ENCODE results near the gene ZNF865. TPM values are rescaled to one million over a fixed set of nuclear protein-coding genes. Genes with fewer than 3 reads are reported as not detected.

Gene ZNF865
- total and polyA plus RNA-seq, 10 of the 15 experiments (the other 5 are each of a cell fraction or from before 2014, with no cell fraction given), result 0.02 to 18.3 (median 0.90) TPM

DNA sequence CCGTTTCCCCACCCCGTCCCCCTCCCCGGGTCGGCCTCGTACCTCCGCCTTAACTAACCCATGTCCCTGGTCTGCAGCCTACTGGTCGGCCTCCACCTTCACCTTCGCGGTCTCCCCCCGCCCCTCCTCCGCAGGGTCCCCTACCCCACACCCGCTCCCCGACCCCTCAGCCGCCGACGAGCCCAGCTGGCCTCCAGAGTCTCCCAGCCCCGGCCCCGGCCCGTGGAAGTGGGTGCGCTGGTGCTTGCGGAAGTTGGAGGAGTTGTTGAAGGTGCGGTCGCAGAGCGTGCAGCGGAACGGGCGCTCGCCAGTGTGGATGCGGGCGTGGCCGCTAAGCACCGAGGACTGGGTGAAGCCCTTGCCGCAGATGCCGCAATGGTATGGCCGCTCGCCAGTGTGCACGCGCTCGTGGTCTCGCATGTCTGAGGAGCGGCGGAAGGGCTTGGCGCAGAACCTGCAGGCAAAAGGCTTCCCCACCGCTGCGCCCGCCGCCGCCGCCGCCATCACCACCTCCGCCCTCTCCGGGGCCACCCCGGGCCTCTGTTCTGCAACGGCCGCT, 16.3 kb downstream of the ZNF865 start:
- Histone ChIP-seq H3K4me1 (ENCODE audit: control insufficient read depth, insufficient read depth, low read length) (peaks cover 9% of the 10 kb centered on the region; the same call in 1 of the 2 replicates), H2AFZ (ENCODE audit: control insufficient read depth, low read depth, low read length) (no peak overlapping the region), H3K27me3 (replicated peaks in 1 of 2; ENCODE audit: control insufficient read depth in 2 of 2, insufficient read depth in 2 of 2, low read length in 1 of 2) (no peaks in the 10 kb centered on the region), H3K36me3 (ENCODE audit: control insufficient read depth in 2 of 2, insufficient read depth in 2 of 2, low read length in 1 of 2) (peaks cover 0 to 3% of the 10 kb centered on the region in 2 experiments; a peak in 2 of 4 replicates), H3K79me2 (ENCODE audit: control insufficient read depth, insufficient read depth, low read length) (no peaks in the 10 kb centered on the region), H3K4me3 (no peak overlapping the region), H4K20me1 (ENCODE audit: control insufficient read depth, insufficient read depth) (no peaks in the 10 kb centered on the region), H3K4me2 (ENCODE audit: control insufficient read depth, insufficient read depth) (no peak overlapping the region), H3K9ac (ENCODE audit: control insufficient read depth, insufficient read depth, low read length) (no peak overlapping the region), H3K9me3 (replicated peaks; ENCODE audit: control insufficient read depth, insufficient read depth, low read length) (no peaks in the 10 kb centered on the region; the same call in 1 of the 3 replicates), H3K27ac (ENCODE audit: control insufficient read depth, insufficient read depth) (no peak overlapping the region)
- in situ Hi-C loops (cut with MboI), result no loop called here
- no TSS peak for BruUV-seq (replicated peaks)
- FAIRE-seq (no peak), ATAC-seq (no peak), DNase-seq (ENCODE audit: low read depth, low spot score) (no peak)
- ChIA-PET CTCF (interaction anchor here (7.9 kb wide), 1 partner anchor 16 kb away, joined by 76 read pairs; the partner anchor contains the start of gene ZNF865), RAD21 (ENCODE audit: unreplicated experiment) (no interaction called here), SMC1A (ENCODE audit: uncharacterized antibody, unreplicated experiment) (no interaction called here), POLR2A (no interaction called here)
- intact Hi-C loops (cut with micrococcal nuclease; ENCODE audit: unreplicated experiment), result no loop called here
- WGBS (ENCODE audit: insufficient coverage, insufficient replicate concordance, low lambda C conversion rate, missing lambda C conversion rate), result 97% methylated on average over 18 of the region's 55 CpGs
- no peak for TF ChIP-seq TCF3 (IDR thresholded peaks at IDR 0.05; ENCODE audit: borderline replicate concordance, insufficient read depth, low read depth, low read length)
- no peak for TF ChIP-seq ZNF592 (IDR thresholded peaks at IDR 0.05)
- TF ChIP-seq FOS (IDR thresholded peaks at IDR 0.05; ENCODE audit: borderline replicate concordance, extremely low read depth, insufficient read length), result no peak
- TF ChIP-seq SIN3A (IDR thresholded peaks at IDR 0.05; ENCODE audit: low read depth, low read length), result no peak
- no peak for TF ChIP-seq KDM1A (IDR thresholded peaks at IDR 0.05; ENCODE audit: borderline replicate concordance)
- no peak for TF ChIP-seq NFYA (IDR thresholded peaks at IDR 0.05; ENCODE audit: borderline replicate concordance, low read depth, low read length)
- no peak for TF ChIP-seq SREBF1 (IDR thresholded peaks at IDR 0.05; ENCODE audit: low read length)
- no peak for TF ChIP-seq ASH2L (IDR thresholded peaks at IDR 0.05; ENCODE audit: borderline replicate concordance, low read depth)
- no peak for TF ChIP-seq TCF12 (IDR thresholded peaks at IDR 0.05; ENCODE audit: low read depth, low read length)
- TF ChIP-seq, protein P1, sequence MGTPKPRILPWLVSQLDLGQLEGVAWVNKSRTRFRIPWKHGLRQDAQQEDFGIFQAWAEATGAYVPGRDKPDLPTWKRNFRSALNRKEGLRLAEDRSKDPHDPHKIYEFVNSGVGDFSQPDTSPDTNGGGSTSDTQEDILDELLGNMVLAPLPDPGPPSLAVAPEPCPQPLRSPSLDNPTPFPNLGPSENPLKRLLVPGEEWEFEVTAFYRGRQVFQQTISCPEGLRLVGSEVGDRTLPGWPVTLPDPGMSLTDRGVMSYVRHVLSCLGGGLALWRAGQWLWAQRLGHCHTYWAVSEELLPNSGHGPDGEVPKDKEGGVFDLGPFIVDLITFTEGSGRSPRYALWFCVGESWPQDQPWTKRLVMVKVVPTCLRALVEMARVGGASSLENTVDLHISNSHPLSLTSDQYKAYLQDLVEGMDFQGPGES (IDR thresholded peaks at IDR 0.05), result no peak
- TF ChIP-seq CUX1 (IDR thresholded peaks at IDR 0.05; ENCODE audit: insufficient replicate concordance, low read depth, low read length), result no peak
- TF ChIP-seq MEF2A (IDR thresholded peaks at IDR 0.05; ENCODE audit: insufficient read depth, low read depth, low read length), result no peak
- TF ChIP-seq NR2C1 (IDR thresholded peaks at IDR 0.05), result no peak
